Measurements from ENCODE around the gene NFIA.

The NFIA gene

DNA sequence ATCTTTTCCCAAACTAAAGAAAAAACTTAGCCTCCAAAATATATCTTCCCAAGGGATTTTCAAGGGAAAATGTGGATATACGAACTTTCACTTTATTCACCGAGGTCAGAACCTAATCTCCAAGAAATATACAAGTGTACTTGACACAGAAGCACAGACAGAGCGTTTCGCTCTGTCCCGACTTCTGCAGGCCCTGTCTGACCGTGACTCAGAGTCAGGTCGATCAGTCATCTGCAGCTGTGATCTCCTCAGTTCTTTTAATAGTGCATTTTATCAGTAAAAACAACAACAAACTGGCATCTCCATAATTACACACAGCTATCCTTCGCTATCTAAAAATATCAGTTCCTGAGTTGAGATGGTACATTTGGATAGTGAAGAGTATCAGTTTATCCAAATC lies 416.0 kb downstream of the NFIA start:
- Histone ChIP-seq H4K91ac (ENCODE audit: low read depth, low read length, poor library complexity) (no peak overlapping the region), H3K4me3 (ENCODE audit: low read length in 2 of 2) (no peak overlapping the region), H3K27ac (replicated peaks; ENCODE audit: low read length) (no peak overlapping the region), H2AFZ (ENCODE audit: low read length) (no peak overlapping the region), H3K4me1 (ENCODE audit: control insufficient read depth in 2 of 2, insufficient read depth in 1 of 2, low read depth in 1 of 2, low read length in 2 of 2) (peaks cover 0 to 6% of the 10 kb centered on the region in 2 donors), H3K27me3 (ENCODE audit: control insufficient read depth in 3 of 3, insufficient read depth in 3 of 3, low read depth in 1 of 3, low read length in 3 of 3) (no peaks in the 10 kb centered on the region), H3K4me2 (ENCODE audit: insufficient read depth, low read length, poor library complexity, severe bottlenecking) (no peak overlapping the region), H3K18ac (ENCODE audit: low read length) (no peak overlapping the region), H2BK5ac (ENCODE audit: low read length) (no peak overlapping the region), H3K9ac (ENCODE audit: low read depth, low read length, poor library complexity) (no peak overlapping the region), H3K79me1 (ENCODE audit: low read depth, low read length) (no peaks in the 10 kb centered on the region), H2AK5ac (ENCODE audit: low read depth, low read length) (no peak overlapping the region), H2BK120ac (ENCODE audit: low read depth, low read length) (no peak overlapping the region), H3K9me3 (replicated peaks in 1 of 2; ENCODE audit: control insufficient read depth in 2 of 2, insufficient read depth in 1 of 2, low read depth in 1 of 2, low read length in 2 of 2) (no peaks in the 10 kb centered on the region), H4K8ac (ENCODE audit: low read depth, low read length) (no peak overlapping the region), H2BK15ac (ENCODE audit: low read length) (no peak overlapping the region), H3K14ac (ENCODE audit: low read length) (no peak overlapping the region), H3K4ac (ENCODE audit: low read length) (no peak overlapping the region), H2BK12ac (ENCODE audit: low read length) (no peak overlapping the region), H3K36me3 (replicated peaks in 1 of 2; ENCODE audit: control insufficient read depth in 2 of 2, insufficient read depth in 2 of 2, low read length in 2 of 2) (no peaks in the 10 kb centered on the region), H3K23ac (ENCODE audit: low read depth, low read length, poor library complexity) (no peak overlapping the region)
- WGBS, 2 donors (ENCODE audit: extremely low coverage in 2 of 2, insufficient read length in 2 of 2, insufficient replicate concordance in 1 of 2) = no CpG with 5 or more reads among the region's 8 CpGs
- DNase-seq (ENCODE audit: low spot score) = no peak

DNA sequence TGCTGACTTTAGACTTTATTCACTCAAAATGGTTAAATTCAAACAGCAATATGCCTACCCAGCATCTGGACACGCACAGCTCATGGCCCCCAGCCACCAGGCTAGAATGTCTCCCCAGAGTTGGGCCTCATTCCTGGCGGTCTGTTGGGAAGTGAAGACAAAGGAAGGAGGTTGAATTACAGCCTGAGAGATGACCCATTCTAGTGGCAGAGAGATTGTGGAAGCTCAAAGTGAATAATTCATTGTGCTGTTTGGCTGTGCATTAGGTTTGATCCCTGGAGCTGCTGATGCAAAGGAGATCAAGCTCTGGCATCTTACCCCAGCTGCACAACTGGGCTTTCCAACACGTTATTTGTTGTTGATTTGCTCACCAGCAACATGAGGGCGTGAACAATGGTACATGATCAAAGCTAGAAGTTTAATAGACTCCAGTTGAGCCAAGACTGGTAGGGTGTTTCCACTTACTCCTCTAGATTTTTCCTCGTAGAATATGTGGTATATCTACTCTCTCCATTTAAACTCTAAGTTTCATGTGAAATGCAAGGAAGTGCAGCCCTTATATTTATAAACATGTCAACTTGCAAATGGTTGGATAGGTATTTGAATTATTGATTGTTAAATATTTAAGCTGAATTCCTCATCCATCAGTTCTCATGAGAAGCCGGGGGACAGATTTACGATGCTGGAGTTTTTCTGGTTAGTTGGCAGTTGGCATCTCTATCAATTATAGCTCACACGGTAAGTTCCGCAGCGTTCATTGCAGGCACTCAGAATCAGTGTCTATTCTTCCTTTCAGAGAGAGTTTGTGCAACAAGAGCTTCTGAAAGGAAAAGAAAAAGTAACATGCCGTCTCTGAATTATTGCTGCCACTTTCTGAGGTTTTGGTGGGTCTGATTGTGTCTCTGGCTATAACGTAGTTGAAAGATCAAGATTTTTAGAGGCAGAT lies 419.9 kb downstream of the NFIA start:
- Histone ChIP-seq H2AK5ac (ENCODE audit: low read depth, low read length) (no peak overlapping the region), H3K4me3 (ENCODE audit: low read length in 2 of 2) (no peak overlapping the region), H3K4me1 (ENCODE audit: control insufficient read depth in 2 of 2, insufficient read depth in 1 of 2, low read depth in 1 of 2, low read length in 2 of 2) (peaks cover 0 to 4% of the 10 kb centered on the region in 2 donors), H3K4ac (ENCODE audit: low read length) (no peak overlapping the region), H4K91ac (ENCODE audit: low read depth, low read length, poor library complexity) (no peak overlapping the region), H3K18ac (ENCODE audit: low read length) (no peak overlapping the region), H3K23ac (ENCODE audit: low read depth, low read length, poor library complexity) (no peak overlapping the region), H3K14ac (ENCODE audit: low read length) (no peak overlapping the region), H2BK120ac (ENCODE audit: low read depth, low read length) (no peak overlapping the region), H3K27ac (replicated peaks; ENCODE audit: low read length) (no peak overlapping the region), H3K4me2 (ENCODE audit: insufficient read depth, low read length, poor library complexity, severe bottlenecking) (no peak overlapping the region), H3K27me3 (ENCODE audit: control insufficient read depth in 3 of 3, insufficient read depth in 3 of 3, low read depth in 1 of 3, low read length in 3 of 3) (no peaks in the 10 kb centered on the region), H3K9me3 (replicated peaks in 1 of 2; ENCODE audit: control insufficient read depth in 2 of 2, insufficient read depth in 1 of 2, low read depth in 1 of 2, low read length in 2 of 2) (no peaks in the 10 kb centered on the region), H2BK5ac (ENCODE audit: low read length) (no peak overlapping the region), H4K8ac (ENCODE audit: low read depth, low read length) (no peak overlapping the region), H3K79me1 (ENCODE audit: low read depth, low read length) (no peaks in the 10 kb centered on the region), H2BK15ac (ENCODE audit: low read length) (no peak overlapping the region), H2BK12ac (ENCODE audit: low read length) (no peak overlapping the region), H3K9ac (ENCODE audit: low read depth, low read length, poor library complexity) (no peak overlapping the region), H3K36me3 (replicated peaks in 1 of 2; ENCODE audit: control insufficient read depth in 2 of 2, insufficient read depth in 2 of 2, low read length in 2 of 2) (no peaks in the 10 kb centered on the region), H2AFZ (ENCODE audit: low read length) (no peak overlapping the region)
- no CpG with 5 or more reads among the region's 12 CpGs for WGBS, 2 donors (ENCODE audit: extremely low coverage in 2 of 2, insufficient read length in 2 of 2, insufficient replicate concordance in 1 of 2)
- DNase-seq (ENCODE audit: low spot score) = no peak

DNA sequence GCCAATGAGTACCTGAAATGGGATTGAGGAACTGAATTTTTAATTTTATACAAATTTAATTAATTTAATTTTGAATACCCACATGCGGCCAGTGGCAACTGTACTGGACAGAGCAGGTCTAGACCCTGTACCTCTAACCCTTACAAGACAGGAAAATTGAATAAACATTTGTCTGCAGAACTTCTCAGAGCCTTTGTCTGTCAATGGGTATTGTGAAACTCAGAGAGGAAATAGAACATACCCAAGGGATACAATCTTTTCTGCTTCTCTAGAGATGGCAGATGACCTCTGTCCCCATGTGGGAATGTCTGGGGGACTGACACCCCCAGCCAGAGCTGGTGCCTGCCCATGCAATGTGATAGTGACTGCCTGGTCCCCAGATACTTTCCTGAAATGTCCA lies 421.9 kb downstream of the NFIA start:
- no peak overlapping the region for H3K23ac ChIP-seq (ENCODE audit: low read depth, low read length, poor library complexity)
- H3K79me1 ChIP-seq (ENCODE audit: low read depth, low read length) = no peaks in the 10 kb centered on the region
- H3K36me3 ChIP-seq (replicated peaks in 1 of 2; ENCODE audit: control insufficient read depth in 2 of 2, insufficient read depth in 2 of 2, low read length in 2 of 2) = no peaks in the 10 kb centered on the region
- H3K4me2 ChIP-seq (ENCODE audit: insufficient read depth, low read length, poor library complexity, severe bottlenecking) = no peak overlapping the region
- H2BK5ac ChIP-seq (ENCODE audit: low read length) = no peak overlapping the region
- WGBS, 2 donors (ENCODE audit: extremely low coverage in 2 of 2, insufficient read length in 2 of 2, insufficient replicate concordance in 1 of 2) = no CpG with 5 or more reads among the region's 1 CpG
- H3K4me3 ChIP-seq (ENCODE audit: low read length in 2 of 2) = no peak overlapping the region
- H4K8ac ChIP-seq (ENCODE audit: low read depth, low read length) = no peak overlapping the region
- no peaks in the 10 kb centered on the region for H3K27me3 ChIP-seq (ENCODE audit: control insufficient read depth in 3 of 3, insufficient read depth in 3 of 3, low read depth in 1 of 3, low read length in 3 of 3)
- H2AK5ac ChIP-seq (ENCODE audit: low read depth, low read length) = no peak overlapping the region
- no peak overlapping the region for H3K18ac ChIP-seq (ENCODE audit: low read length)
- H4K91ac ChIP-seq (ENCODE audit: low read depth, low read length, poor library complexity) = no peak overlapping the region
- H2AFZ ChIP-seq (ENCODE audit: low read length) = no peak overlapping the region
- no peak overlapping the region for H3K9ac ChIP-seq (ENCODE audit: low read depth, low read length, poor library complexity)
- H3K14ac ChIP-seq (ENCODE audit: low read length) = no peak overlapping the region
- no peak overlapping the region for H3K4ac ChIP-seq (ENCODE audit: low read length)
- no peak overlapping the region for H2BK15ac ChIP-seq (ENCODE audit: low read length)
- no peak overlapping the region for H2BK12ac ChIP-seq (ENCODE audit: low read length)
- no peak for DNase-seq (ENCODE audit: low spot score)
- no peak overlapping the region for H2BK120ac ChIP-seq (ENCODE audit: low read depth, low read length)
- H3K27ac ChIP-seq (replicated peaks; ENCODE audit: low read length) = no peak overlapping the region
- no peaks in the 10 kb centered on the region for H3K9me3 ChIP-seq (replicated peaks in 1 of 2; ENCODE audit: control insufficient read depth in 2 of 2, insufficient read depth in 1 of 2, low read depth in 1 of 2, low read length in 2 of 2)
- peaks cover 0 to 4% of the 10 kb centered on the region in 2 donors for H3K4me1 ChIP-seq (ENCODE audit: control insufficient read depth in 2 of 2, insufficient read depth in 1 of 2, low read depth in 1 of 2, low read length in 2 of 2)

DNA sequence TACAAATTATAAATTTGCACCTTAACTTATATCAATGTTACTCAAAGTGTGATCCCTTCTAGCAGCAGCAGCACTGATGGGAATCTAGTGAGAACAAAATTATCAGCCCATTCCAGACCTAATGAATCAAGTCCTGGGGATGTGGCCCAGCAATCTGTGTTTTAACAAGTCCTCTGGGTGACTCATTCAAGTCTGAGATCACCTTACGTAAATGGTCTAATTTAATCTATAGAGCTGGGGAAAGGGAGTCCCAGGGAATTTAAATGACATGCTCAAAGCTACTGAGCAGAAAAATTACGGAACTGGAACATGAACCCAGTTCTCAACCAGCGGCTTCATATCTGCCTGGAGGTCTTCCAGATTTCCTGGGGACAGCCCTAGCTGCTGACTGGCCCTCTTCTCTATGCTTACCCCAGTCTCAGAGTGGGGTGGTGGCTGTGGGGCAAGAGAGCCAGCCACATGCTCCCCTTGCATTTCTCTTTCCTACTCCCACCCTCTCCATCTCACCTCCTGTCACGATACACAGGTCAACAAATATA lies 422.6 kb downstream of the NFIA start:
- H3K27ac ChIP-seq (replicated peaks; ENCODE audit: low read length) = no peak overlapping the region
- no peak overlapping the region for H2AFZ ChIP-seq (ENCODE audit: low read length)
- H2BK120ac ChIP-seq (ENCODE audit: low read depth, low read length) = no peak overlapping the region
- H3K79me1 ChIP-seq (ENCODE audit: low read depth, low read length) = no peaks in the 10 kb centered on the region
- H3K4me1 ChIP-seq (ENCODE audit: control insufficient read depth in 2 of 2, insufficient read depth in 1 of 2, low read depth in 1 of 2, low read length in 2 of 2) = peaks cover 0 to 4% of the 10 kb centered on the region in 2 donors
- H4K91ac ChIP-seq (ENCODE audit: low read depth, low read length, poor library complexity) = no peak overlapping the region
- no peak overlapping the region for H2BK15ac ChIP-seq (ENCODE audit: low read length)
- no peak overlapping the region for H4K8ac ChIP-seq (ENCODE audit: low read depth, low read length)
- no peak overlapping the region for H3K9ac ChIP-seq (ENCODE audit: low read depth, low read length, poor library complexity)
- H2BK12ac ChIP-seq (ENCODE audit: low read length) = no peak overlapping the region
- WGBS, 2 donors (ENCODE audit: extremely low coverage in 2 of 2, insufficient read length in 2 of 2, insufficient replicate concordance in 1 of 2) = no CpG with 5 or more reads among the region's 4 CpGs
- H3K18ac ChIP-seq (ENCODE audit: low read length) = peak overlapping the region; percentile 66
- H3K23ac ChIP-seq (ENCODE audit: low read depth, low read length, poor library complexity) = no peak overlapping the region
- DNase-seq (ENCODE audit: low spot score) = no peak
- no peak overlapping the region for H3K14ac ChIP-seq (ENCODE audit: low read length)
- H3K9me3 ChIP-seq (replicated peaks in 1 of 2; ENCODE audit: control insufficient read depth in 2 of 2, insufficient read depth in 1 of 2, low read depth in 1 of 2, low read length in 2 of 2) = no peaks in the 10 kb centered on the region
- H3K36me3 ChIP-seq (replicated peaks in 1 of 2; ENCODE audit: control insufficient read depth in 2 of 2, insufficient read depth in 2 of 2, low read length in 2 of 2) = no peaks in the 10 kb centered on the region
- H3K27me3 ChIP-seq (ENCODE audit: control insufficient read depth in 3 of 3, insufficient read depth in 3 of 3, low read depth in 1 of 3, low read length in 3 of 3) = no peaks in the 10 kb centered on the region
- no peak overlapping the region for H2AK5ac ChIP-seq (ENCODE audit: low read depth, low read length)
- H3K4me2 ChIP-seq (ENCODE audit: insufficient read depth, low read length, poor library complexity, severe bottlenecking) = no peak overlapping the region
- no peak overlapping the region for H2BK5ac ChIP-seq (ENCODE audit: low read length)
- H3K4ac ChIP-seq (ENCODE audit: low read length) = no peak overlapping the region
- H3K4me3 ChIP-seq (ENCODE audit: low read length in 2 of 2) = no peak overlapping the region
